Endothelial cell of umbilical vein (primary cell): Measurements from ENCODE around the gene SLC25A21. TPM values are rescaled to one million over a fixed set of nuclear protein-coding genes. Genes with fewer than 3 reads are reported as not detected.

Source experiments
- BruUV-seq: library from RNA; stranded (reverse); fragments of 400-500 nt; replicated peaks from 2 replicates; lab custom pipeline; 2021; lab: Mats Ljungman, UMichigan
- CTCF ChIA-PET: fragments of 300-600, 350-600 bp; sonication (Branson Sonifier 250); formaldehyde crosslinking; loops from one replicate; lab custom pipeline; 2021; ENCODE audit warnings: antibody characterized with exemption, inconsistent platforms; lab: Charles Lee
- POLR2A ChIA-PET: fragments of 300-600, 350-600 bp; sonication (Branson Sonifier 250); formaldehyde crosslinking; loops from one replicate; lab custom pipeline; 2021; ENCODE audit warnings: antibody characterized with exemption, inconsistent platforms; lab: Charles Lee
- DNase-seq: peaks from one replicate; pipeline ENCODE4 v3.0.0-alpha.2; 2011; ENCODE audit warnings: low read depth, low spot score
- FAIRE-seq: peaks from 2 replicates; lab custom pipeline; 2011; peaks lifted over from hg19 to GRCh38; lab: Jason Lieb, UNC
- H2AFZ ChIP-seq: 2 replicates; pipeline ENCODE4 v1.6.0; 2012; ENCODE audit warnings: low read depth, low read length, control low read depth, inconsistent platforms
- H3K27ac ChIP-seq: 2 replicates; pipeline ENCODE4 v1.5.1; 2011; ENCODE audit warnings: low read depth, mild to moderate bottlenecking, control low read depth, low read length, moderate library complexity; ENCODE audit not compliant: insufficient read depth
- H3K27me3 ChIP-seq, 2 experiments: 2 replicates each; pipeline versions ENCODE4 v1.6.0 to v1.6.1; 2011; ENCODE audit warnings: low read length in 2 of 2, mixed read lengths in 1 of 2; ENCODE audit not compliant: control insufficient read depth in 2 of 2, insufficient read depth in 2 of 2
- H3K36me3 ChIP-seq, 2 experiments: 2 replicates in 1 of 2; 3 replicates in 1 of 2; pipeline ENCODE4 v1.5.1; 2011; ENCODE audit warnings: low read length in 2 of 2, mild to moderate bottlenecking in 1 of 2, moderate library complexity in 1 of 2; ENCODE audit not compliant: control insufficient read depth in 2 of 2, insufficient read depth in 2 of 2; ENCODE audit errors: extremely low read depth in 1 of 2
- H3K4me1 ChIP-seq: 3 replicates; pipeline ENCODE4 v1.5.1; 2011; ENCODE audit warnings: mild to moderate bottlenecking, low read length; ENCODE audit not compliant: control insufficient read depth, insufficient read depth; ENCODE audit errors: extremely low read depth
- H3K4me2 ChIP-seq: 2 replicates; pipeline ENCODE4 v1.6.1; 2011; ENCODE audit warnings: low read length, control low read depth, mixed read lengths; ENCODE audit not compliant: insufficient read depth
- H3K4me3 ChIP-seq, 3 experiments: fragments of 200-600 bp in 1 of 3; sonication (generic), shearing (Covaris generic) in 1 of 3; replicated peaks in 1 of 3; 2 replicates each; pipeline ENCODE4 v1.5.1; 2011 to 2016; ENCODE audit warnings: control low read depth in 3 of 3, low read length in 3 of 3, mild to moderate bottlenecking in 2 of 3, inconsistent platforms in 1 of 3, low read depth in 1 of 3, moderate library complexity in 1 of 3; ENCODE audit not compliant: insufficient read depth in 1 of 3
- H3K79me2 ChIP-seq: 2 replicates; pipeline ENCODE4 v1.6.0; 2012; ENCODE audit warnings: low read length, inconsistent platforms; ENCODE audit not compliant: control insufficient read depth, insufficient read depth
- H3K9ac ChIP-seq: replicated peaks from 2 replicates; pipeline ENCODE3; 2011; ENCODE audit warnings: low read length, control low read depth; ENCODE audit not compliant: insufficient read depth; ENCODE audit errors: extremely low read depth
- H3K9me1 ChIP-seq: replicated peaks from 3 replicates; pipeline ENCODE4 v1.6.0; 2011; ENCODE audit warnings: mild to moderate bottlenecking, low read length; ENCODE audit not compliant: control insufficient read depth, insufficient read depth; ENCODE audit errors: extremely low read depth
- H3K9me3 ChIP-seq: replicated peaks from 2 replicates; pipeline ENCODE4 v1.5.1; 2012; ENCODE audit warnings: low read length, inconsistent platforms; ENCODE audit not compliant: control insufficient read depth, insufficient read depth
- H4K20me1 ChIP-seq: replicated peaks from 2 replicates; pipeline ENCODE3; 2011; ENCODE audit warnings: mild to moderate bottlenecking, low read length; ENCODE audit not compliant: control insufficient read depth, insufficient read depth; ENCODE audit errors: extremely low read depth
- CTCF ChIP-seq, 2 donors: IDR thresholded peaks; 1 replicate in 1 of 2; 2 replicates in 1 of 2; pipeline ENCODE4 v1.5.1; 2011; ENCODE audit warnings: low read length in 2 of 2, mild to moderate bottlenecking in 2 of 2, moderate library complexity in 2 of 2, control low read depth in 1 of 2, inconsistent platforms in 1 of 2, low read depth in 1 of 2; ENCODE audit not compliant: insufficient read depth in 1 of 2; ENCODE audit errors: extremely low read depth in 1 of 2
- EZH2 ChIP-seq: IDR thresholded peaks from 2 replicates; pipeline ENCODE4 v1.6.1; 2012; ENCODE audit warnings: borderline replicate concordance, low read depth, mild to moderate bottlenecking, moderate library complexity, low read length, inconsistent platforms; ENCODE audit not compliant: severe bottlenecking
- FOS ChIP-seq: IDR thresholded peaks from 2 replicates; pipeline ENCODE4 v1.6.1; 2011; ENCODE audit warnings: mild to moderate bottlenecking, low read length, moderate library complexity, borderline replicate concordance; ENCODE audit not compliant: insufficient read depth
- GATA2 ChIP-seq: IDR thresholded peaks from 2 replicates; pipeline ENCODE4 v1.7.0; 2011; ENCODE audit warnings: low read depth, mild to moderate bottlenecking, moderate library complexity, mixed read lengths, low read length; ENCODE audit not compliant: insufficient read length, insufficient read depth
- JUN ChIP-seq: IDR thresholded peaks from 2 replicates; pipeline ENCODE4 v1.6.1; 2011; ENCODE audit warnings: borderline replicate concordance, low read depth; ENCODE audit not compliant: insufficient read length, insufficient read depth
- MYC ChIP-seq: IDR thresholded peaks from one replicate; pipeline ENCODE4 v1.6.1; 2011; ENCODE audit warnings: mild to moderate bottlenecking, low read depth, low read length
- POLR2A ChIP-seq: IDR thresholded peaks from 2 replicates; pipeline ENCODE4 v1.6.1; 2012; ENCODE audit warnings: low read depth, mild to moderate bottlenecking, control low read depth, low read length
- POLR2AphosphoS5 ChIP-seq: IDR thresholded peaks from 2 replicates; pipeline ENCODE4 v1.6.1; 2012; ENCODE audit warnings: low read depth, mild to moderate bottlenecking, control low read depth, low read length, moderate library complexity; ENCODE audit not compliant: insufficient read depth
- dilution Hi-C: fragments of 300-500 bp; cut with MboI; formaldehyde crosslinking; loops from one replicate; pipeline ENCODE4 v1.15.0; 2019; ENCODE audit warnings: low sequenced_read_pairs; ENCODE audit not compliant: extremely low pct_ligation_motif_present
- intact Hi-C: fragments of 100-400 bp; cut with micrococcal nuclease; formaldehyde crosslinking; loops from one replicate; pipeline ENCODE4 v1.10.0; 2022
- polyA plus RNA-seq, 4 experiments: library from polyadenylated mRNA; depleted of rRNA in 3 of 4; stranded (reverse) in 3 of 4; unstranded in 1 of 4; fragments of >200 nt; gene quantifications; 2 replicates each; pipeline versions ENCODE4 v1.2.1 to v1.2.3, GENCODE V29; 2011 to 2012; ENCODE audit warnings: missing spikeins in 1 of 4
- total RNA-seq: library from RNA; stranded (reverse); gene quantifications from 2 replicates; pipeline ENCODE4 v1.2.3, GENCODE V29; 2021
- TF ChIP-seq, protein P1 (sequence below): IDR thresholded peaks from 2 replicates; pipeline ENCODE4 v1.6.1; 2011; ENCODE audit not compliant: insufficient read depth, insufficient read length

Gene SLC25A21
- total and polyA plus RNA-seq, 2 donors (not counting 3 experiments of a cell fraction or from before 2014, with no cell fraction given): 0.98 to 1.4 TPM

DNA sequence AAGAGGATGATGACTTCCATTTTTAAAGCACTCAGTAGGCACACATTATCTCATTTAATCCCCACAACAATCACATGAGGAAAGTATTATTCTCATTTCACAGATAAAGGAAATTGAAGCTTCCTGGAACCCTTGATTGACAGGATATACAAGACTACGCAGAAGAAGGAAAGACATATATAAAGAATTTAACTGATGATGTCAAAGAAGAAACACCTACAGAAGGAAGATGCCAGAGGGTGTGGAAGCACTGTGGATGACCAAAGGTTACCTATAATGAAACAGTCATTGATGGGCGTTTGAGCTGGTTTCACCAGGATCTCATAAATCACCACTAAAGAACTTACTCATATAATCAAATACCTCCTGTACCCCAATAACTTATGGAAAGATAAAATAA is 197.4 kb downstream of the SLC25A21 start:
- TF ChIP-seq JUN (no peak), POLR2AphosphoS5 (no peak), FOS (no peak), MYC (no peak), POLR2A (no peak), GATA2 (no peak), EZH2 (no peak), CTCF (IDR thresholded peaks at IDR 0.05; ENCODE audit: extremely low read depth in 1 of 2, insufficient read depth in 1 of 2, low read depth in 1 of 2, low read length in 2 of 2) (no peak)
- TF ChIP-seq, protein P1, sequence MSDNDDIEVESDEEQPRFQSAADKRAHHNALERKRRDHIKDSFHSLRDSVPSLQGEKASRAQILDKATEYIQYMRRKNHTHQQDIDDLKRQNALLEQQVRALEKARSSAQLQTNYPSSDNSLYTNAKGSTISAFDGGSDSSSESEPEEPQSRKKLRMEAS: no peak
- no peaks in the 10 kb centered on the region for H3K9me1 ChIP-seq
- no peaks in the 10 kb centered on the region for H3K79me2 ChIP-seq
- ChIA-PET CTCF (interaction anchor here (1.4 kb wide), 1 partner anchor 175 kb away, joined by 4 read pairs; no protein-coding TSS in a partner anchor), POLR2A (no interaction called here)
- no peak overlapping the region for H3K4me3 ChIP-seq
- no peaks in the 10 kb centered on the region for H3K36me3 ChIP-seq
- dilution Hi-C loops: no loop called here
- H3K9ac ChIP-seq: no peak overlapping the region
- no peak overlapping the region for H2AFZ ChIP-seq
- intact Hi-C loops: no loop called here
- DNase-seq (no peak), FAIRE-seq (no peak)
- no peaks in the 10 kb centered on the region for H3K4me1 ChIP-seq
- no TSS peak for BruUV-seq
- no peaks in the 10 kb centered on the region for H3K27me3 ChIP-seq
- no peaks in the 10 kb centered on the region for H4K20me1 ChIP-seq
- no peak overlapping the region for H3K27ac ChIP-seq
- H3K9me3 ChIP-seq: no peaks in the 10 kb centered on the region
- H3K4me2 ChIP-seq: no peak overlapping the region
